HEK293T (cell line): ENCODE data around the gene ANKFN1.

Source experiments
- CTCF ChIA-PET: fragments of 350-600 bp; formaldehyde crosslinking; extraction: SDS; loops from one replicate; lab custom pipeline; 2021; ENCODE audit warnings: antibody characterized with exemption, inconsistent platforms; lab: Yijun Ruan, JAX
- POLR2A ChIA-PET: fragments of 350-600 bp; formaldehyde crosslinking; extraction: SDS; loops from one replicate; lab custom pipeline; 2020; ENCODE audit warnings: antibody characterized with exemption, inconsistent platforms; lab: Yijun Ruan, JAX
- DNase-seq: peaks from one replicate; pipeline ENCODE4 v3.0.0; 2012; ENCODE audit warnings: mixed read lengths; ENCODE audit errors: extremely low spot score
- ARNT ChIP-seq: fragments of 450-650 bp; IDR thresholded peaks from 2 replicates; pipeline ENCODE4 v1.6.1; 2017; ENCODE audit warnings: mild to moderate bottlenecking
- BHLHE40 ChIP-seq: fragments of 450-650 bp; IDR thresholded peaks from 2 replicates; pipeline ENCODE4 v1.6.1; 2016; ENCODE audit warnings: mild to moderate bottlenecking, moderate library complexity, borderline replicate concordance
- CTBP1 ChIP-seq: fragments of 450-650 bp; IDR thresholded peaks from 2 replicates; pipeline ENCODE4 v1.6.1; 2016; ENCODE audit warnings: borderline replicate concordance
- ELF4 ChIP-seq: fragments of 450-650 bp; IDR thresholded peaks from 2 replicates; pipeline ENCODE4 v1.6.1; 2017; ENCODE audit warnings: antibody characterized with exemption
- FOXA1 ChIP-seq: fragments of 450-650 bp; IDR thresholded peaks from 2 replicates; pipeline ENCODE4 v1.6.1; 2016; ENCODE audit warnings: mild to moderate bottlenecking
- FOXK2 ChIP-seq: fragments of 450-650 bp; IDR thresholded peaks from 2 replicates; pipeline ENCODE4 v1.6.1; 2016; ENCODE audit warnings: mild to moderate bottlenecking
- FOXM1 ChIP-seq: fragments of 450-650 bp; IDR thresholded peaks from 2 replicates; pipeline ENCODE4 v1.6.1; 2017; ENCODE audit warnings: mild to moderate bottlenecking, borderline replicate concordance
- HDGF ChIP-seq: fragments of 450-650 bp; IDR thresholded peaks from 2 replicates; pipeline ENCODE4 v1.6.1; 2017; ENCODE audit warnings: antibody characterized with exemption, borderline replicate concordance
- L3MBTL2 ChIP-seq: fragments of 450-650 bp; conservative IDR thresholded peaks from 2 replicates; pipeline ENCODE4 v1.6.1; 2016; ENCODE audit warnings: mild to moderate bottlenecking
- LEF1 ChIP-seq: fragments of 450-650 bp; IDR thresholded peaks from 2 replicates; pipeline ENCODE4 v1.6.1; 2017; ENCODE audit warnings: mild to moderate bottlenecking, borderline replicate concordance
- NFRKB ChIP-seq: fragments of 450-650 bp; IDR thresholded peaks from 2 replicates; pipeline ENCODE4 v1.6.1; 2016; ENCODE audit warnings: mild to moderate bottlenecking, moderate library complexity
- SP1 ChIP-seq: fragments of 450-650 bp; IDR thresholded peaks from 2 replicates; pipeline ENCODE4 v1.6.1; 2017
- SUZ12 ChIP-seq: fragments of 450-650 bp; IDR thresholded peaks from 2 replicates; pipeline ENCODE4 v1.6.1; 2016; ENCODE audit warnings: mild to moderate bottlenecking
- TARDBP ChIP-seq: fragments of 450-650 bp; IDR thresholded peaks from 2 replicates; pipeline ENCODE4 v1.6.1; 2016
- ZNF384 ChIP-seq: fragments of 450-650 bp; IDR thresholded peaks from 2 replicates; pipeline ENCODE4 v1.6.1; 2016
- TF ChIP-seq, protein P1 (sequence below): fragments of 450-650 bp; IDR thresholded peaks from 2 replicates; pipeline ENCODE4 v1.6.1; 2016

Gene ANKFN1

GRCh38 chr17:56320443-56320842, 167.2 kb downstream of the ANKFN1 start:
- DNase-seq = no peak
- ChIA-PET POLR2A (no interaction called here), CTCF (interaction anchor here (0.8 to 1.0 kb wide), 2 partner anchors 171 to 175 kb away, joined by 3 read pairs; no protein-coding TSS in a partner anchor)
- TF ChIP-seq, protein P1, sequence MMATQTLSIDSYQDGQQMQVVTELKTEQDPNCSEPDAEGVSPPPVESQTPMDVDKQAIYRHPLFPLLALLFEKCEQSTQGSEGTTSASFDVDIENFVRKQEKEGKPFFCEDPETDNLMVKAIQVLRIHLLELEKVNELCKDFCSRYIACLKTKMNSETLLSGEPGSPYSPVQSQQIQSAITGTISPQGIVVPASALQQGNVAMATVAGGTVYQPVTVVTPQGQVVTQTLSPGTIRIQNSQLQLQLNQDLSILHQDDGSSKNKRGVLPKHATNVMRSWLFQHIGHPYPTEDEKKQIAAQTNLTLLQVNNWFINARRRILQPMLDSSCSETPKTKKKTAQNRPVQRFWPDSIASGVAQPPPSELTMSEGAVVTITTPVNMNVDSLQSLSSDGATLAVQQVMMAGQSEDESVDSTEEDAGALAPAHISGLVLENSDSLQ = no peak
- no peak for TF ChIP-seq CTBP1
- no peak for TF ChIP-seq ARNT
- no peak for TF ChIP-seq ZNF384
- TF ChIP-seq TARDBP = no peak
- TF ChIP-seq SP1 = no peak
- TF ChIP-seq SUZ12 = no peak
- no peak for TF ChIP-seq ELF4
- no peak for TF ChIP-seq LEF1
- TF ChIP-seq NFRKB = no peak
- TF ChIP-seq FOXA1 = no peak

GRCh38 chr17:56322991-56323390, 169.7 kb downstream of the ANKFN1 start:
- no peak for TF ChIP-seq ARNT
- no peak for TF ChIP-seq ZNF384
- TF ChIP-seq, protein P1 = no peak
- TF ChIP-seq HDGF = no peak
- ChIA-PET CTCF (no interaction called here), POLR2A (no interaction called here)
- DNase-seq = no peak

- POLR2A ChIA-PET = no interaction called here
- TF ChIP-seq SP1 = no peak
- no peak for DNase-seq
- CTCF ChIA-PET = no interaction called here
Observed at GRCh38 chr17:56324676-56325075, 171.4 kb downstream of the ANKFN1 start.

- ChIA-PET CTCF (no interaction called here), POLR2A (no interaction called here)
- TF ChIP-seq ZNF384 = no peak
- no peak for TF ChIP-seq ELF4
- no peak for TF ChIP-seq HDGF
- TF ChIP-seq, protein P1 = no peak
- no peak for TF ChIP-seq FOXK2
- TF ChIP-seq FOXA1 = no peak
- TF ChIP-seq FOXM1 = no peak
- no peak for DNase-seq
Observed at GRCh38 chr17:56325313-56326000, 172.2 kb downstream of the ANKFN1 start.

GRCh38 chr17:56326001-56326359, 172.7 kb downstream of the ANKFN1 start:
- DNase-seq = no peak
- ChIA-PET CTCF (no interaction called here), POLR2A (no interaction called here)
- no peak for TF ChIP-seq HDGF
- TF ChIP-seq BHLHE40 = no peak
- TF ChIP-seq ELF4 = no peak
- TF ChIP-seq, protein P1 = no peak

GRCh38 chr17:56347639-56348038, 194.4 kb downstream of the ANKFN1 start:
- TF ChIP-seq FOXM1 = no peak
- TF ChIP-seq BHLHE40 = no peak
- TF ChIP-seq ELF4 = no peak
- TF ChIP-seq, protein P1 = no peak
- no peak for TF ChIP-seq SUZ12
- no peak for TF ChIP-seq L3MBTL2
- ChIA-PET CTCF (no interaction called here), POLR2A (no interaction called here)
- DNase-seq = no peak

GRCh38 chr17:56350592-56350991, 197.3 kb downstream of the ANKFN1 start:
- POLR2A ChIA-PET = no interaction called here
- no peak for TF ChIP-seq CTBP1
- no peak for DNase-seq
- CTCF ChIA-PET = interaction anchor here (0.6 kb wide), 1 partner anchor 18 kb away, joined by 4 read pairs; no protein-coding TSS in a partner anchor
